Left lung (tissue), 10 donors: Measurements from ENCODE around the gene PARP14. TPM values are rescaled to one million over a fixed set of nuclear protein-coding genes. Genes with fewer than 3 reads are reported as not detected.

ENCODE experiments used
- ATAC-seq: fragments of 200-7000 bp; cut with Tn5 transposase; one replicate; pipeline ENCODE4 v1.9.1; 2020; ENCODE audit warnings: moderate library complexity
- DNase-seq, 4 donors: peaks; one replicate each; pipeline ENCODE4 v3.0.0-alpha.2; 2013 to 2020
- H3K27ac ChIP-seq, 2 donors: fragments of 200-600 bp; sonication (generic) in 1 of 2; one replicate each; pipeline versions ENCODE4 v1.5.0 to v1.8.0; 2020 to 2021
- H3K27me3 ChIP-seq, 2 donors: fragments of 200-600 bp; sonication (generic) in 1 of 2; one replicate each; pipeline versions ENCODE4 v1.5.0 to v1.8.0; 2020 to 2021
- H3K36me3 ChIP-seq, 2 donors: fragments of 200-600 bp; sonication (generic) in 1 of 2; one replicate each; pipeline versions ENCODE4 v1.5.0 to v1.8.0; 2020 to 2021
- H3K4me1 ChIP-seq, 2 donors: fragments of 200-600 bp; one replicate each; pipeline ENCODE4 v1.8.0; 2021
- H3K4me3 ChIP-seq, 2 donors: fragments of 200-600 bp; sonication (generic) in 1 of 2; one replicate each; pipeline versions ENCODE4 v1.5.0 to v1.8.0; 2020 to 2021; ENCODE audit warnings: mild to moderate bottlenecking in 1 of 2
- H3K9me3 ChIP-seq, 2 donors: fragments of 200-600 bp; sonication (generic) in 1 of 2; one replicate each; pipeline versions ENCODE4 v1.5.0 to v1.8.0; 2020 to 2021
- CTCF ChIP-seq, 2 donors: fragments of 200-600 bp; sonication (generic) in 1 of 2; IDR thresholded peaks; one replicate each; pipeline versions ENCODE4 v1.5.0 to v1.8.0; 2021; ENCODE audit warnings: antibody characterized with exemption in 2 of 2
- intact Hi-C, 2 donors: fragments of 100-400 bp; cut with DNase I; formaldehyde crosslinking; loops; one replicate each; pipeline versions ENCODE4 v1.11.2 to v1.14.2; 2022
- polyA plus RNA-seq, 6 donors: library from polyadenylated mRNA; unstranded; fragments of 120-200 nt; gene quantifications; one replicate each; pipeline ENCODE4 v1.2.1, GENCODE V29; 2013; ENCODE audit not compliant: insufficient read length in 6 of 6
- total RNA-seq, 2 donors: library from RNA; stranded (reverse); fragmentation: NEBNext Ultra II Directional; extraction: Animal tissue kit (Norgen Biotek cat#: 25700); gene quantifications; one replicate each; pipeline ENCODE4 v1.2.1, GENCODE V29; 2021
- donor health status: DM: no; HTN: yes; CAD: no.
- donor health status: DM: no; HTN: no; CAD: no.

PARP14 gene
- total and polyA plus RNA-seq, 8 donors: 30.1 to 138 (median 44.7) TPM

DNA sequence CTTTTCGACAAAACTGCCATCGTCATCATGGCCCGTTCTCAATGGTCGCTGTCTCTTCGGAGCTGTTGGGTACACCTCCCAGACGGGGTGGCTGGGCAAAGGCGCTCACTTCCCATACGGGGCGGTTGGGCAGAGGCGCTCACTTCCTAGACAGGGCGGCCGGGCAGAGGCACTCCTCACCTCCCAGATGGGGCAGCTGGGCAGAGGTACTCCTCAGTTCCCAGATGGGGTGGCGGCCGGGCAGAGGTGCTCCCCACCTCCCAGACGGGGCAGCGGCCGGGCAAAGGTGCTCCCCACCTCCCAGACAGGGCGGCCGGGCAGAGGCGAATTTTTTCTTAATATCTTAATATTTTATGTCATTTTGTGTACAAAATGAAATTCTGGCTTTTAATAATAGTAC lies 44.5 kb downstream of the PARP14 start:
- intact Hi-C loops: no loop called here
- no peak for ATAC-seq
- Histone ChIP-seq H3K4me1 (no peaks in the 10 kb centered on the region), H3K27me3 (no peaks in the 10 kb centered on the region), H3K9me3 (no peaks in the 10 kb centered on the region), H3K36me3 (peaks cover 3 to 74% of the 10 kb centered on the region in 2 donors), H3K27ac (no peak overlapping the region), H3K4me3 (no peak overlapping the region)
- DNase-seq: peak in 1 of 4 donors; percentile 71
- no peak for TF ChIP-seq CTCF (IDR thresholded peaks at IDR 0.05)

- ATAC-seq: peak; percentile 17
- Histone ChIP-seq H3K36me3 (peaks cover 3 to 60% of the 10 kb centered on the region in 2 donors), H3K4me3 (no peak overlapping the region), H3K27me3 (no peaks in the 10 kb centered on the region), H3K4me1 (no peaks in the 10 kb centered on the region), H3K27ac (no peak overlapping the region), H3K9me3 (no peaks in the 10 kb centered on the region)
- DNase-seq: no peak
- no peak for TF ChIP-seq CTCF (IDR thresholded peaks at IDR 0.05)
- intact Hi-C loops: no loop called here
Measured at GRCh38 chr3:122727294-122727693, 46.7 kb downstream of the PARP14 start.

- no peak for TF ChIP-seq CTCF (IDR thresholded peaks at IDR 0.05)
- ATAC-seq (no peak), DNase-seq (no peak)
- Histone ChIP-seq H3K36me3 (peaks cover 3 to 55% of the 10 kb centered on the region in 2 donors), H3K9me3 (no peaks in the 10 kb centered on the region), H3K27me3 (no peaks in the 10 kb centered on the region), H3K27ac (no peak overlapping the region), H3K4me3 (no peak overlapping the region), H3K4me1 (no peaks in the 10 kb centered on the region)
- intact Hi-C loops: no loop called here
Measured at GRCh38 chr3:122727766-122728165, 47.1 kb downstream of the PARP14 start.

GRCh38 chr3:122728186-122728585 lies 47.5 kb downstream of the PARP14 start:
- H3K27me3 ChIP-seq: no peaks in the 10 kb centered on the region
- peaks cover 3 to 51% of the 10 kb centered on the region in 2 donors for H3K36me3 ChIP-seq
- H3K4me3 ChIP-seq: no peak overlapping the region
- no peak overlapping the region for H3K27ac ChIP-seq
- ATAC-seq (no peak), DNase-seq (no peak)
- H3K4me1 ChIP-seq: no peaks in the 10 kb centered on the region
- TF ChIP-seq CTCF (IDR thresholded peaks at IDR 0.05): no peak
- intact Hi-C loops: no loop called here
- H3K9me3 ChIP-seq: no peaks in the 10 kb centered on the region

GRCh38 chr3:122728756-122729514 lies 48.3 kb downstream of the PARP14 start:
- Histone ChIP-seq H3K4me3 (no peak overlapping the region), H3K27me3 (no peaks in the 10 kb centered on the region), H3K4me1 (no peaks in the 10 kb centered on the region), H3K9me3 (no peaks in the 10 kb centered on the region), H3K36me3 (peaks cover 3 to 43% of the 10 kb centered on the region in 2 donors), H3K27ac (no peak overlapping the region)
- ATAC-seq (no peak), DNase-seq (no peak)
- TF ChIP-seq CTCF (IDR thresholded peaks at IDR 0.05): no peak
- intact Hi-C loops: no loop called here
